Effector CD8-positive, alpha-beta T cell (primary cell): Measurements from ENCODE around the gene OXCT2.

Source experiments
- DNase-seq: peaks from one replicate; lab custom pipeline; 2025; lab: John Stamatoyannopoulos, UW

The OXCT2 gene

DNA sequence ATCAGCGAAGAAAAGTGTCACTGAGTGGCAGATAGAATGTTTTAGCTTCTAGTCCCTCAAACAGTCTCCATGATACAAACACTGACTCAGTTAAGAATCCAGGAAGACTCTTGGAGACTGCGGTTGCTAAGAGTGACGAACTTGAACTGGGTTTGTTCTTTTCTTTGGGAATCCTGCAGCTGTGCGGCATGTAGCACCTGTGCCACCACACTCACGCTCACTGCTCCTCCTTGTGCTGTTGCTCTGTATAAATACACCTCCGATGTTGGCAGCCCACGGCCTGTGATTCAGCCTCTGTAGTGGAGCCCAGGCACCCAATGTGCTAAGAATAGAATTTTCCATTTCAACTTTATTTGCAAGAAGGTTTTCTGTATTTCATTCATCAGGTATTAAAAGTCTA is 38.0 kb downstream of the OXCT2 start:
- DNase-seq = no peak

DNA sequence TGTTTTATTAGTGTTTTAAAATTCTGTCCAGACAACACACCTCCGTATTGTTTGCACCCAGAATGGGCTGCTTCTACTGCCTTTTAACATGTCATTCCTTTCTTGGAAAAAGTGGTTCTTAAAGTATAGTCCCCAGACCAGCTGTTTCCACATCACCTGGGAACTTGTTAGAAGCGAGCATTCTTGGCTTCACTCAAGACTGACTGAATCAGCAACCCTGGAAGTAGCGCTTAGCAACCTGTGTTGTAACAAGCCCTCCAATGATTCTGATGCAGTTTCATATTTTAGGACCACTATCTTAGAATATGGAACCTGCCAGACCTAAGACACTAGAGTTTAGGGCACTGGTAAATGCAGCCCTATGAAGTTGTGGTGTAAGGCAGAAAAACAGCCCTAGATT is 38.4 kb downstream of the OXCT2 start:
- DNase-seq = no peak

DNA sequence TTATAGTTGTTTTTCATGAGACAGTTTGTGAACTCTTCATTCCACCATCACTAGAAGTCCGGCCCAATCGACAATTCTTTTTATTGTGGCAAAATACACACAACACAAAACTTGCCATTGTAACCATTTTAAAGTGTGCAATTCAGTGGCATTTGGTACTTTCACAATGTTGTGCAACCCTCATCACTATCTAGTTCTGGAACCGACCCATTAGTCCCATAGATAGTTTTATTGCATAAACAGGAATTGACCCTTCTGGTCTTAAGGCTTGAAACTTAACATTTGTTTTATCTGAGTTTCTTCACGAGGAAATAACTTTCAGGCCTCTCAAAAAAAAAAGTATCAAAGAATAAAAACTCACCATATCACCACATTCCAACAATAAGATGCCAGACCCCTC is 41.3 kb downstream of the OXCT2 start:
- DNase-seq = no peak

DNA sequence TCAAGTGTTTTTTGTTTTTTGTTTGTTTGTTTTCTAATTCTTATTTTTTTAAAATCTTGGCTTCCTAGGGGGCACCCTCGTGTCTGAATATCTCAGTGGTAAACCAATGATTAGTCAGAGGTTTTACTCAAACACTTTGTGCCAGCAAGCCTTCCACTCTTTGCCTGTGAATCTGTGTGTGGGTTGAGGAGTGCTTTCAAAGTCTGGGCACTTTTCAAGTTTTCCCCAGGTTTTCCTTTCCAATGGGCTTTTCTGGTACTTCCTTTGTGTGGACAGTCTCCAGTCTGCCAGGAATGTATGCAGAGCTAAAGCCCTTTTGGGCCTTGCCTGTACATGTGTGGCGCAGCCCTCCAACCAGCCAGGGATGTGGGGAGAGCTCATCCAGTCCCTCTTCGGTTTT is 42.1 kb downstream of the OXCT2 start:
- DNase-seq = no peak

DNA sequence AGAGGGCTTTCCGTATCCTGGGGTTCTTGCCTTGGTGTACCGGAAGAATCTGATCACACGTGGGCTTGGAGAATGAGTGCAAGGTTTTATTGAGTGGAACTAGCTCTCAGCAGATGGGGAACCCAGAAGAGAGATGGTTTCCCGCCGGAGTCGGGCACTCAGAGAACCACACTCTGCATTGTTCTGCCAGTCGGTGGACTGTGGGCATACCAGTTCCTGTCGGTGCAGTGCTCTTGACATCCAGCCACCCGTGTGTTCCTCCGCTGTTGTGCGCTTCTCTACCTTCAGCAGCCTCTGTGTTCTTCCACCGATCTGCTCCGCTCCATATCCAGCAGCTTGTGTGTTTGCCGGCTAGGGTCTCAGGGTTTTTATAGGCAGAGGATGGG is 43.2 kb downstream of the OXCT2 start:
- no peak for DNase-seq

DNA sequence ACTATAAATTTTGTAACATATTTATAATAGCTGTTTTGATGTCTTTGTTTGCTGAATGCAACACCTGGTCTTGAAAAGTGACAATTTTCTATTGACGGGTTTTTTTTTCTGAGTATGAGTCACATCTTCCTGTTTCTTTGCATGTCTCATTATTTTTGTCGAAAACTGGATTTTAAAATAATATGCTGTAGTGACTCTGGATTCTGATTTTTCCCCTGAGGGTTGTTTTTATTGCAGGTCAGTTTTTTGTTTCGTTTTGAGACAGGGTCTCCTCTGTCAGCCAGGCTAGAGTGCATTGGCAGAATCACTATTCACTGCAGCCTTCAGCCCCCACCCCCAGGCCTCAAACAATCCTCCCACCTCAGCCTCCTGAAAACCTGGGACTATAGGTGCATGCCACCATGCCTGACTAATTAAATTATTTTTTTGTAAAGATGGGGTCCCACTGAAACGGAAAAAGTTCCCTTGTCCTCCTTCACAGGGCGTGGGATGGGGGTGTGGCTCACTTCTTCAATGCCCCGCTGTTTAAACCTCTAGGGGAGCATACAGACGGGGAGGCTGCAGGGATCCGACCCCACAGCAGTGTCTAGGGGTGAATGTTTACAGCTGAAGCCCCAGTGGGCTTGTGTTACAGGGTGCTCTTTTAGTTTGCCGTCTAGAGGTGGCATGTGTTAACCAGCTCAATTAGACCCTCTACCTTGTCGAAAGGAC is 43.8 kb downstream of the OXCT2 start:
- no peak for DNase-seq

DNA sequence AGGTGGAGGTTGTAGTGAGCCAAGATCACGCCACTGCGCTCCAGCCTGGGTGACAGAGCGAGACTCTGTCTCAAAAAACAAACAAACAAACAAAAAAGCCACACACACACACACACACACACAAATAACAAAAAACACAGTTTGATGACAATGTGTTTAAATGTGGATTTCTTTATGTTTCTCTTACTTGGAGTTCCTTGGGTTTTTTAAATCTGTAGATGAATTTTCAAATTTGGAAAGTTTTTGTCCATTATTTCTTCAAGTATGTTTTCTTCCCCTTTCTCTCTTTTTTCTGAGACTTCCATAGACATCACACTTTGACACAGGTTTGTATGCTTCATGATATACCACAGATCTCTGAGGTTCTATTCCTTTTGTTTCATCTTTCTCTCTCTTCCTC is 44.5 kb downstream of the OXCT2 start:
- DNase-seq = no peak

DNA sequence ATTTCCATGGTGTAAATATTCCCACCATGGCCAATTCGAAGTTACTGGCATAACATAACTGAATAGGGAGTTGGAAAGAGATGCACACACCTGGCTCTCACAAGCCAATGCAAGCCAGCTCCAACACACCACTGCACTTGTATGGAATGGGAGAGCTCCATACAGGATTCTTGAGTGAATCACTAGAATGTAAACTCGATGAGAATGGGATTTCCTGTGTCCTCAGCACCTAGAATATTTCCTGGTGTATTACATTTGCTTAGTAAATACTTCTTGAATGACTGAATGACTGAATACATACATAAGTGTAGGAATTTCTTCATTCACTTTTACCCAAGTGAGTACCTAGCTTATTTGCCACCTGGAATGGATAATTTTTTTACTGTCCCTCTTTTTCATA is 48.7 kb downstream of the OXCT2 start:
- no peak for DNase-seq

DNA sequence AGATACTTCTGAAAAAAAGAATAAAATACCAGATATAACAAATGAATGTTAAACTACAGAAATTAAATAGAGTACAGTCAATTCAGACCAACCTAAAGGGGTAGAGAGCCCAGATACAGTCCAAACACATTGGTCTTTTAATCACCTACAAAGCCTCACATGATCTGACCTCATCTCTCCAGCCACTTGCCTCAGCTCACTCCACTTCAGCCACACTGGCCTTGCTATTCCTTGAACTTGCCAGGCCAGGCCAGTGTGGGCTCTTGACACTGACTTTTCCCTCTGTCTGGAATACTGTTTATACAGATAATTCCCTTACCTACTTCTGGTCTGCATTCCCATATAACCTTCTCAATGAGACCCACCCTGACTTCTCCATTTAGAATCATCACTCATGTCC is 49.5 kb downstream of the OXCT2 start:
- DNase-seq = no peak

DNA sequence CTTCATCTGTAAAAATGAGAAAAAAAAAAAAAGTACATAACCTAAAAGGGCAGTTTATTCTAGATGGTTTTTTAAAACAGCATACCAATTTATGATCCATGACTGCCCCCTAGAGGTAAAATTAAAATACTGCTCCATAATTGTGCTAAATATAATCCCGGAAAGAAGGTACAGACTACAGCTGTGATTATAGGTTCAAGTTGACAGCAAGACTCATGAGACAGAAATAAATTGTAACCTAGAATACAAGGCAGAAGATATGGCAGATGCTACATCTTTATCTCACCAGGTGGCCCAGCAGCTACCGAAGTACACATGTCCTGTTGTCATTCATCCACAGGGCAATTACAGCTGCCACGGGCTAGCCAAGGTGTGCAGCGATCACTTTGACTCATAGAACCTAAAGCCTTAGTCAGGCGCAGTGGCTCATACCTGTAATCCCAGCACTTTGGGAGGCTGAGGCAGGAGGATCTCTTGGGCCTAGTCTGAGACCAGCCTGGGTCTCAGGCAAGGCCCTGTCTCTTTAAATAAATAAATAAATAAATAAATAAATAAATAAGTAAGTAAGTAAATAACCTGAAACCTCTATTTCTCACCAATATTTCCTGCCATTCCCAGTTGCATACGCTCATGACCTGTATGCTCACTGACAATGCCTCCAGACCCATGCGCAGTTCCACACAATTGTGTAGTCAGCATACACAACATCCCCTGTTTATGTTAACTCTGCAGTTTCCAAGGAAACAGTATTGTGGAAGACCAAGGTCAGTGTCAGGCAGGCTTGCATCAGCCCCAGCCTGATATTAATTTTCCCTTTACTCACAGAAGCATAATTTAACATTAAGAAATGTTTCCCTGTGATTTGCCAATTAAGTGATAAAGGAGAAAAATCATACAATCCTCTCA is 50.8 kb downstream of the OXCT2 start:
- DNase-seq = no peak
